Left lung (tissue), 10 donors: Measurements from ENCODE around the gene MRPL42. TPM values are rescaled to one million over a fixed set of nuclear protein-coding genes. Genes with fewer than 3 reads are reported as not detected.

ENCODE experiments used
- ATAC-seq: fragments of 200-7000 bp; cut with Tn5 transposase; one replicate; pipeline ENCODE4 v1.9.1; 2020; ENCODE audit warnings: moderate library complexity
- DNase-seq, 4 donors: peaks; one replicate each; pipeline ENCODE4 v3.0.0-alpha.2; 2013 to 2020
- H3K27ac ChIP-seq, 2 donors: fragments of 200-600 bp; sonication (generic) in 1 of 2; one replicate each; pipeline versions ENCODE4 v1.5.0 to v1.8.0; 2020 to 2021
- H3K27me3 ChIP-seq, 2 donors: fragments of 200-600 bp; sonication (generic) in 1 of 2; one replicate each; pipeline versions ENCODE4 v1.5.0 to v1.8.0; 2020 to 2021
- H3K36me3 ChIP-seq, 2 donors: fragments of 200-600 bp; sonication (generic) in 1 of 2; one replicate each; pipeline versions ENCODE4 v1.5.0 to v1.8.0; 2020 to 2021
- H3K4me1 ChIP-seq, 2 donors: fragments of 200-600 bp; one replicate each; pipeline ENCODE4 v1.8.0; 2021
- H3K4me3 ChIP-seq, 2 donors: fragments of 200-600 bp; sonication (generic) in 1 of 2; one replicate each; pipeline versions ENCODE4 v1.5.0 to v1.8.0; 2020 to 2021; ENCODE audit warnings: mild to moderate bottlenecking in 1 of 2
- H3K9me3 ChIP-seq, 2 donors: fragments of 200-600 bp; sonication (generic) in 1 of 2; one replicate each; pipeline versions ENCODE4 v1.5.0 to v1.8.0; 2020 to 2021
- intact Hi-C, 2 donors: fragments of 100-400 bp; cut with DNase I; formaldehyde crosslinking; loops; one replicate each; pipeline versions ENCODE4 v1.11.2 to v1.14.2; 2022
- polyA plus RNA-seq, 6 donors: library from polyadenylated mRNA; unstranded; fragments of 120-200 nt; gene quantifications; one replicate each; pipeline ENCODE4 v1.2.1, GENCODE V29; 2013; ENCODE audit not compliant: insufficient read length in 6 of 6
- total RNA-seq, 2 donors: library from RNA; stranded (reverse); fragmentation: NEBNext Ultra II Directional; extraction: Animal tissue kit (Norgen Biotek cat#: 25700); gene quantifications; one replicate each; pipeline ENCODE4 v1.2.1, GENCODE V29; 2021
- TF ChIP-seq, protein P1 (sequence below), 2 donors: fragments of 200-600 bp; sonication (generic) in 1 of 2; IDR thresholded peaks; one replicate each; pipeline versions ENCODE4 v1.5.0 to v1.8.0; 2021; ENCODE audit warnings: antibody characterized with exemption in 2 of 2
- donor health status: DM: no; HTN: yes; CAD: no.
- donor health status: DM: no; HTN: no; CAD: no.

The MRPL42 gene
- total and polyA plus RNA-seq, 8 donors = 53.2 to 70.8 (median 62.8) TPM

DNA sequence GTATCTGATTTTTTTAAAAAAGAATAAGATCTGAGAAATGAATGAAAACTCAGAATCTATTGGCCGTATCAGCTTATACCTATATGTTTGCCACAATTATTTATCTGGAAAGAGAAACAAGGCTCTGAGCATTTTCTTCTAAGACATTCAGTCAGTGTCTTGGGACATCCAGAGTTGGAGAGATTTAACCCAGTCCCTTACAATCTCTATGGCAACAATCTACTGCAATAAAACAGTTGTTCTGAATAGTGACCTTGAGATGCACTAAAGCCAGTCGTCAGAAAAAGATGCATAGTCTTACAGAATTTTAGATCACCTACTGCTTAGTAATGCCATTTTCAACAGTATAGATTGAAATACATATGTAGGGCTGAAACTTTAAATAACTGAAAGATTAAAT lies 53.1 kb downstream of the MRPL42 start:
- H3K9me3 ChIP-seq = no peaks in the 10 kb centered on the region
- H3K4me1 ChIP-seq = no peaks in the 10 kb centered on the region
- H3K36me3 ChIP-seq = no peaks in the 10 kb centered on the region
- no peak for ATAC-seq
- intact Hi-C loops = no loop called here
- TF ChIP-seq, protein P1, sequence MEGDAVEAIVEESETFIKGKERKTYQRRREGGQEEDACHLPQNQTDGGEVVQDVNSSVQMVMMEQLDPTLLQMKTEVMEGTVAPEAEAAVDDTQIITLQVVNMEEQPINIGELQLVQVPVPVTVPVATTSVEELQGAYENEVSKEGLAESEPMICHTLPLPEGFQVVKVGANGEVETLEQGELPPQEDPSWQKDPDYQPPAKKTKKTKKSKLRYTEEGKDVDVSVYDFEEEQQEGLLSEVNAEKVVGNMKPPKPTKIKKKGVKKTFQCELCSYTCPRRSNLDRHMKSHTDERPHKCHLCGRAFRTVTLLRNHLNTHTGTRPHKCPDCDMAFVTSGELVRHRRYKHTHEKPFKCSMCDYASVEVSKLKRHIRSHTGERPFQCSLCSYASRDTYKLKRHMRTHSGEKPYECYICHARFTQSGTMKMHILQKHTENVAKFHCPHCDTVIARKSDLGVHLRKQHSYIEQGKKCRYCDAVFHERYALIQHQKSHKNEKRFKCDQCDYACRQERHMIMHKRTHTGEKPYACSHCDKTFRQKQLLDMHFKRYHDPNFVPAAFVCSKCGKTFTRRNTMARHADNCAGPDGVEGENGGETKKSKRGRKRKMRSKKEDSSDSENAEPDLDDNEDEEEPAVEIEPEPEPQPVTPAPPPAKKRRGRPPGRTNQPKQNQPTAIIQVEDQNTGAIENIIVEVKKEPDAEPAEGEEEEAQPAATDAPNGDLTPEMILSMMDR (IDR thresholded peaks at IDR 0.05) = no peak
- no peak overlapping the region for H3K4me3 ChIP-seq
- DNase-seq = no peak
- H3K27ac ChIP-seq = no peak overlapping the region
- no peaks in the 10 kb centered on the region for H3K27me3 ChIP-seq

DNA sequence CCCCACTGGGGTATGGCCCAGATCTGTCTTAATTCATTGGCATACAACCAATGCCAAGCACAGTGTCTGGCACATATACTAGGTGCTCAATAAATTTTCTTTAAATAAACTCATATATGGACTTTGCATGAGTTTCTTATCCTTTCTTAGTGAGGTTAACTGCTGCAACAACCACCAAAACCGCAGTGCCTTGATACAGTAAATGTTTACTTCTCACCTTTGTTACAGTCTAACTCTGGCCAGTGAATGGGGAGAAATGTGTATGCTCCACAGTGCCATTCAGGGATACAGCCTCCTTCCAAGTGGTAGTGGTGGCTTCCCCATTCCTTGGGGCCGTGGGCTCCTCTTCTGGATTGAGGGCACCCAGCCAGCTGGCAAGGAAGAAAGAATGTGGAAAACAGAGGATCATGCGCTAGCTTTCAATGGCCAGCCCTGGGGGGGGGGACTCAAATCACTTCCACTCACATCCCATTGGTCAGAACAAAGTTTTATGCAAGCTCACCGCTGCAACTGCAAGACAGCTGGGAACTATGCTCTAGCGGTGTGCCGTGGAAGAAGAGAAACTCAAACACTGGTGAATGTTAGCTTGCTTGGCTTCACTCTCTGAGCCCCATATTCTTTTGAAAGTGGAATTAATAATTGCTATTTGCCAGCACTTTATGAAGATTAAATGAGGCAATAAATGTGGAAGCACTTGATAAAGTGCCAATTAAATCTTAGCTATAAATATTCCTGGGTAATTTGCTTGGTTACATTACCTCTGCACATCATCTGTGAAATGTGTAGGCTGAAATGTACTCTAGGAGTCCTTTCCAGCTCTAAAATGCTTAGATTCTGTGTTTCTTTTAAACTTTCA lies 54.1 kb downstream of the MRPL42 start:
- TF ChIP-seq, protein P1 (IDR thresholded peaks at IDR 0.05) = no peak
- ATAC-seq = no peak
- intact Hi-C loops = no loop called here
- no peaks in the 10 kb centered on the region for H3K36me3 ChIP-seq
- no peaks in the 10 kb centered on the region for H3K9me3 ChIP-seq
- H3K27ac ChIP-seq = no peak overlapping the region
- no peaks in the 10 kb centered on the region for H3K27me3 ChIP-seq
- no peaks in the 10 kb centered on the region for H3K4me1 ChIP-seq
- H3K4me3 ChIP-seq = no peak overlapping the region
- DNase-seq = peak in 1 of 4 donors; percentile 21

DNA sequence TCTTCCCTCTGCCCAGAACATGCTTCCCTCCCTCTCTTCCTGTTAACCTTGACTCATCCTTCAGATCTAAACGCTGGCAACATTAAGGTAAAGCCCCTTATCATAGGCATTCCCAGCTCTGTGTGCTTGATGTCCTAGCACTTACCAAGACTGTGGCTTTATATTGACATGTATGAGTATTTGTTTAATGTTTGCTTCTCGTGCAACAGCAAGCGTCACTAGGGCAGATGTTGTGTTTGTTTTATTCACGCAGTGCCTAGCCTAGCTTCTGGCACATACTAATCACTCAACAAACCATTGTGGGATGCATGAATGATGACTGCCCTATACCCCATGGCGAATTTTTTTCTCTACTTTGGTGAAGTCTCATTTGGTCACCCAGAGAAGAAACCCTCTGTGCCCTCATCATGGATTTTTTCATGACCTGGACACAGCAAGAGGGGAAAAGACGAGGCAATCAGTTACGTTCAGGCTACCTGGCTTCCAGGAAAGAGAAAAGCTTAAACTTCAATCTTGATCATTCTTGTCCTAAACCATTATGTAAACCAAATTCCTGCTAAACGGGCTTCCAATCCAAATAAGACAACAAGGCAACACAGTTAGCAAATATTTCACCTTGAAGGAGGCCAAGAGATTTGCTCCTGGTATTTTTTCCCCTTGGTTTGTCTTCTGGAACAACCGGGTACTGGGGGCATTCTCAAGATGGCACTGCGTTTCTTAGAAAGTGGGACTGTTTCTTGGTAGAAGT lies 57.2 kb downstream of the MRPL42 start:
- H3K36me3 ChIP-seq = no peaks in the 10 kb centered on the region
- H3K27ac ChIP-seq = no peak overlapping the region
- H3K4me3 ChIP-seq = no peak overlapping the region
- ATAC-seq (peak; percentile 22), DNase-seq (no peak)
- TF ChIP-seq, protein P1 (IDR thresholded peaks at IDR 0.05) = no peak
- no peaks in the 10 kb centered on the region for H3K4me1 ChIP-seq
- H3K9me3 ChIP-seq = no peaks in the 10 kb centered on the region
- no peaks in the 10 kb centered on the region for H3K27me3 ChIP-seq
- intact Hi-C loops = no loop called here

DNA sequence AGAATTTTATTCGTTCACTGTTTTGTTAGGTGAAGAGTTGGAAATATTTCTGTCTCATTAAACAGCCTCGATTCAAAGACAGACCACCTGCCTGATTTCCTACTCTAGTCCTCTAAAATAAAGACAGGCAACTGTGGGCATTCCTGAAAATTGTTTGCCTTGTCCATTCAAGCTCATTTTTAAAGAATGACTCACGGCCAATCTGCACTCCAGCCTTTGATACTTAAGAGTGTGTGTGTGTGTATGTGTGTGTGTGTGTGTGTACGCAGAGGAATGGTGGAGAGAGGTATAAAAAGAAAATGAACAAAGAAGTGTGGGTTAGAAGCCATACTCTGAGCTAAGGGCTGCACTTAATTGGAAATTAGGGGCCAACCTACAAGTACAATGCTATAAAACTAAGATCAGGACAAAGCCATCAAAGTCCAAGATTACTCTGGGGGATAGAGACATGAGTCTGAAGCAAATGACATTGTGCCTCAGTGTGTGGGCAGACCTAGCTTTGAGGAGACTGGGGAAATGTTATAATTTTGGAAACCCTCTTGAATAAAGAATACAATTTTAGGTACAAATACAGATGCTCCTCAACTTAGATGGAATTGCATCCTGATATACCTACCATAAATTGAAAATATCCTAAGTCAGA lies 59.6 kb downstream of the MRPL42 start:
- DNase-seq (peak in 1 of 4 donors; percentile 46), ATAC-seq (peak; percentile 86)
- intact Hi-C loops = no loop called here
- Histone ChIP-seq H3K36me3 (no peaks in the 10 kb centered on the region), H3K4me1 (peaks cover 0 to 10% of the 10 kb centered on the region in 2 donors), H3K27ac (peak overlapping the region in 1 of 2 donors; percentile 44), H3K9me3 (no peaks in the 10 kb centered on the region), H3K4me3 (no peak overlapping the region), H3K27me3 (no peaks in the 10 kb centered on the region)
- TF ChIP-seq, protein P1 (IDR thresholded peaks at IDR 0.05) = no peak

DNA sequence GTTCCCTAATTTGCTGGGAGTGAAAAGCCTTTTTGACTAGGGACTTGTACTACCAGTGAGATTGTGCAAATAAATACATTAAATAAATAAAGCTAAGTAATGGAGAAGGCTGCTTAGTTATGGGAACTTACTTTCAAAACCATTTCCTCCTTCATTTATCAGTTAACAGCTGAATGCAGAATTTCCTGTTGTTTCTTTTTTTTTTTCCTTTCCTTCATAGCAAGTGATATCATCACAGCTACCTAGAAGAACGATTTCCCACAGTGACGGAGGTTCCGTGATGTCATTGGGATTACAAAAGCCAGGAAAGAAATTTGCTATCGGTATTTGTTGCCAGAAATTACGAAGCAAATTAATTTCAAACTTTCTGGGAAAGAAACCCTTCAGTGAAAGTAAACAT lies 63.0 kb downstream of the MRPL42 start:
- peak in 2 of 4 donors; percentile 5 to 58 for DNase-seq
- intact Hi-C loops = no loop called here
- no peak for ATAC-seq
- Histone ChIP-seq H3K9me3 (no peaks in the 10 kb centered on the region), H3K36me3 (no peaks in the 10 kb centered on the region), H3K27me3 (no peaks in the 10 kb centered on the region), H3K4me3 (no peak overlapping the region), H3K4me1 (peaks cover 0 to 10% of the 10 kb centered on the region in 2 donors), H3K27ac (no peak overlapping the region)
- TF ChIP-seq, protein P1 (IDR thresholded peaks at IDR 0.05) = no peak
